NCI-H1417 (cell line): ENCODE results near the gene ADAMTS4.

ENCODE experiments used
- DNase-seq, 3 experiments: peaks; one replicate each; lab custom pipeline; 2025; lab: John Stamatoyannopoulos, UW

ADAMTS4 gene

DNA sequence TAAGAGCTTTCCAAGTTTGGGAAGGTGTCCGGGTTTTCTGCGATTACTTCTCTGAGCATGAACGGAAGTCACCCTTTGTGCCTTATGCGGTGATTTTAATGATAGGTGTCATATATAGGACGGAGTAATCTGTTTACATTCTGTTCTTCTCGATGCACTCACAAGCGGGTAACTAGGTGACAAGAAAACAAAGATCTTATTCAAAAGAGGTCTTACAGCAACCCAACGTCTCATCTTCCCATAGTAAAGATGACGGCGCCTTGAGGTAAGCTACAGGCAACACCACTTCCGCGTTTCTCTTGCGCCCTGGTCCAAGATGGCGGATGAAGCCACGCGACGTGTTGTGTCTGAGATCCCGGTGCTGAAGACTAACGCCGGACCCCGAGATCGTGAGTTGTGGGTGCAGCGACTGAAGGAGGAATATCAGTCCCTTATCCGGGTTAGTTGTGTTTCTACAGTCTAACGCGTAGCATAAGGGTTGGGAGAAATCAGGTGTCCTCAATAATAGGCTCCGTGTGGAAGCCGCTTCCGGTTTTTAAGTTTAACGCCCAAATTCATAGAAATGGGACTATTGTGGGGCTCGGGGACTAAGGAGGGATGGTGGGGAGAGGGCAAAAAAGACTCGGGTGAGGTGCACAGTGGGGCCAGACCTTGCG, 45.0 kb downstream of the ADAMTS4 start, which contains the start of gene UFC1:
Gene UFC1, plus strand, starts transcription at position 297 of the 656 bp plus-strand sequence. Its CDS starts 20 bp downstream, at position 317.
- peak; percentile 90 to 98 (median 94) for DNase-seq

DNA sequence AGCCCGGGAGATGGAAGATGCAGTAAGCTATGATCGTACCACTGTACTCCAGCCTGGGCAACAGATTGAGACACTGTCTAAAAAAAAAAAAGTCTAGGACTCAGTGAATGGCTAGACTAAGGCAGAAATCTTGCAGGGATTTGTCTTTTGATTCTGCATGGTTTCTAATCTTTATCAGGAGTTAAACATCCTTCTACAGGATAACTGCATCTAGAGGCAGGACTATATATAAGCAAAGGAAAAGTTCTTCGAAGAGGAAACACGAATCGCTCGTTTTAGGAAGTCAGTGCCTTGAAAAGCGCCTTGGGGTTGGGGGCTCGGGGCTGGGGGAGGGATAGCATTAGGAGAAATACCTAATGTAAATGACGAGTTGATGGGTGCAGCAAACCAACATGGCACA, 45.7 kb downstream of the ADAMTS4 start:
- DNase-seq: peak in 1 of 3 experiments; percentile 39

DNA sequence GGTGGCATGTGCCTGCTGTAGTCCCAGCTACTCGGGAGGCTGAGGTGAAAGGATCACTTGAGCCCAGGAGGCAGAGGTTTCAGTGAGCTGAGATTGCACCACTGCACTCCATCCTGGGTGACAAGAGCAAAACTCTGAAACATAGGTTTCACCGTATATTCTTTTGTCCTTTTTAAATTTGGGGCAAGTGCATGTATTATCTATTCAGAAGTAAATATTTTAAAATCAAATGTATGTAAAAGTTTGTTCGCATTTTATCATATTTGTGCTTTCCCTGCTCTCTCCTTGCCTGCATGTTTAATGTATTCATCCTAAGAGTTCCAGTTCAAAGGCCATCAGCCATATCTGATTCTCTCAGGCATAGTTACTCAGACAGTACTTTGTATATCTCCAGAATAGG, 53.0 kb downstream of the ADAMTS4 start:
- DNase-seq: no peak

DNA sequence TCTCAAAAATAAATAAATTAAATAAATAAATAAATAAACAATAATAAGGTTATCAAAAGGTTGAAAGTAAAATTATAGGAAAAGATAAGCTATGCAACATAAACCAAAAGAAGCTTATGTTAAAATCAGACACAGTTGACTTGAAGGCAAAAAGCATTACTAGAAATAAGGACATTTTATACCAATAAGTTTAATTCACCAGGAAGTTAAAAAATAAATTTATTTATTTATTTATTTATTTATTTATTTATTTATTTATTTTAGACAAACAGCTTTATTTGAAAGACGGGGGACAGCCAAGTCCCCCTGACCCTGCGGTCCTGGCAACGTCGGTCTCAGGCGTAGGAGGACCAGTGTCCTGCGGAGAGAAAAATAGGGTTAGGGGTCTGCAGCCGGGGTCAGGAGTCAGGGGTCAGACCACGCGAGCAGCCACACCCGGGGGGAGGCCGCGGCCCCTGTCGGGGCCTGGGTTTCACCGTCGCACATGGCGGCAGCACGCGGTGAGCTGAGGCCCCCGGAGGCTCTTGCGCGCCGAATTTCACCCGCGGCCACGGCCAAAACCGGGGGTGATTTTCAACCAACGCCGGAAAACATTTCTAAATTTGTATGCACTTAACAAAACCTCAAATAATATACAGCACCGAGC, 58.0 kb downstream of the ADAMTS4 start:
- DNase-seq: no peak

DNA sequence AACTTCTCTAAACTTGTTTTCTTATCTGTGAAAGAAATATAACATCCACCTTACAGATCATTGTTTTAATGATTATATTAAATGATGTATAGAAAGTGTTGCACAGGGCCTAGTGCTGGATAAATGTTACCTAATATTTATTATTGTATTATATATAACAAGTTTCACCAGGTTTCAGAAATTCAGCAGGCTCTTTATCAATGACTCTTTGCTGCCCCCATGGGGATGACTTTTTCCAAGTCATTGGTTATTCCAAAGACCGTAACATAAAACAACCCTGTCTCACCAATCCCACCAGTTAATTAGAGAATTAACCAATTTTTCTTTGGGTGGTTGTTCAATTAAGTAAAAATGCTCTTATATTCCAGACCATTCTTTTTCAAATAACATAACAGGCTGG, 59.1 kb downstream of the ADAMTS4 start:
- DNase-seq: peak; percentile 25 to 63 (median 56)

DNA sequence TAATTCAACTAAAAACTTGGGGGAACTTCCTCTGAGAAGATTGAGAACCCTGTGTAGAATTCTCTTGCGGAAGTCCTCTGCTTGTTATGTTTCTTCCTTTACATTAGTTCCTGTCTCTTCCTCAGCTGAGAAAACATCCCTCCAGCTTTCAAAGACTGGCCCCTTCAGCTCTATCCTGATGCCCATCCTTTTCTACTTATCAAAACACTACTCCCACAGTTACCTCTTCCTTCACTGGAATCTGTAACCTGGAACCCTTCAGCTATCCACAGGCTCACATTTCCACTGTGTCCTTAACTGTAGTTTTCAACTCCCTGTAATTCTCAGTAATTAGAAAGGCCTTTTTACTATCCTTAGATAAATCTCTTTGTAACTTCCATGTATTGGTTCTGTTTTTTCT, 60.4 kb downstream of the ADAMTS4 start:
- no peak for DNase-seq

DNA sequence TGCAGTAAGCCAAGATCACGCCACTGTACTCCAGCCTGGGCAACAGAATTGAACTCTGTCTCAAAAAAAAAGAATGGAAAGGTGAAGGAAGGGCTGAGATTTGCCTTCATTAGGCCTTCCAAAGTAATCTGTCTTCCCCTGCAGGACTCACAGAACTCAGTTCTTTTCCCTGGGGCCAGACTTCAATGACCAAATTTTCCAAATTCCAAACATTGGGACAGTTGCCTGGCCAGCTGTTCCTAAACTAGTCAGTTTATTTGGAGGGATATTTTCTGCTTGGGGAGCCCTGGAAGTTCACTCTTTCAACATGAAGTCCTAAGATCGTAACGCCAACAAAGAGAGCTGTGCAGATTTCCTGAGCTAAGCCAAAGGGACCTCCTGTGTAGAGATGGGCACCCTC, 61.0 kb downstream of the ADAMTS4 start:
- no peak for DNase-seq
